K562 (cell line): ENCODE results near the gene EDARADD. TPM values are rescaled to one million over a fixed set of nuclear protein-coding genes. Genes with fewer than 3 reads are reported as not detected.

Experiments used
- ATAC-seq: fragments of 200-7000 bp; cut with Tn5 transposase; 3 replicates; pipeline ENCODE4 v1.9.1; 2020; ENCODE audit warnings: moderate library complexity
- BruUV-seq: library from RNA; stranded (reverse); fragments of 400-500 nt; replicated peaks from 2 replicates; lab custom pipeline; 2021; lab: Mats Ljungman, UMichigan
- CTCF ChIA-PET: fragments of 300-600 bp; formaldehyde crosslinking; extraction: SDS; loops from one replicate; lab custom pipeline; 2021; ENCODE audit warnings: low intra/inter-chr PET ratio; lab: Yijun Ruan, JAX
- POLR2A ChIA-PET: fragments of 300-600, 350-650 bp; sonication (Branson Sonifier 250); formaldehyde crosslinking; extraction: SDS; loops from one replicate; lab custom pipeline; 2021; ENCODE audit warnings: antibody characterized with exemption, inconsistent platforms; lab: Yijun Ruan, JAX
- DNase-seq, 4 experiments: peaks; one replicate each; pipeline versions ENCODE4 v3.0.0 to v3.0.0-alpha.2; 2011 to 2018; ENCODE audit warnings: low spot score in 3 of 4, mixed read lengths in 3 of 4; ENCODE audit errors: extremely low read depth in 1 of 4
- FAIRE-seq: peaks from 2 replicates; lab custom pipeline; 2011; peaks lifted over from hg19 to GRCh38; lab: Jason Lieb, UNC
- H2AFZ ChIP-seq: 2 replicates; pipeline ENCODE4 v1.6.0; 2011; ENCODE audit warnings: low read depth, low read length, control low read depth, inconsistent platforms
- H3K27ac ChIP-seq: fragments of 200-600 bp; 3 replicates; pipeline ENCODE4 v1.8.0; 2011; ENCODE audit warnings: low read depth, mild to moderate bottlenecking, control low read depth, inconsistent platforms, low read length, moderate library complexity, mixed read lengths; ENCODE audit errors: extremely low read depth
- H3K27me3 ChIP-seq, 2 experiments: fragments of 300-600 bp in 1 of 2; 2 replicates in 1 of 2; 3 replicates in 1 of 2; pipeline versions ENCODE4 v1.6.0 to v1.8.0; 2011; ENCODE audit warnings: inconsistent platforms in 2 of 2, low read length in 2 of 2, mild to moderate bottlenecking in 1 of 2, mixed read lengths in 1 of 2, moderate library complexity in 1 of 2; ENCODE audit not compliant: control insufficient read depth in 2 of 2, insufficient read depth in 2 of 2
- H3K36me3 ChIP-seq: fragments of 300-600 bp; 3 replicates; pipeline ENCODE4 v1.8.0; 2011; ENCODE audit warnings: mild to moderate bottlenecking, low read length, inconsistent platforms; ENCODE audit not compliant: control insufficient read depth, insufficient read depth
- H3K4me1 ChIP-seq, 2 experiments: fragments of 200-600 bp in 1 of 2; replicated peaks in 1 of 2; 2 replicates in 1 of 2; 3 replicates in 1 of 2; pipeline versions ENCODE4 v1.5.1 to v1.8.0; 2011; ENCODE audit warnings: inconsistent platforms in 2 of 2, low read length in 2 of 2, mild to moderate bottlenecking in 1 of 2, mixed read lengths in 1 of 2, moderate library complexity in 1 of 2; ENCODE audit not compliant: control insufficient read depth in 2 of 2, insufficient read depth in 2 of 2
- H3K4me2 ChIP-seq: 2 replicates; pipeline ENCODE4 v1.6.1; 2011; ENCODE audit warnings: low read length, control low read depth, inconsistent platforms, mixed read lengths; ENCODE audit not compliant: insufficient read depth
- H3K4me3 ChIP-seq: fragments of 200-600 bp; sonication (generic), shearing (Covaris generic); 2 replicates; pipeline ENCODE4 v1.5.1; 2016; ENCODE audit warnings: control low read depth, inconsistent platforms
- H3K79me2 ChIP-seq: fragments of 200-600 bp; 3 replicates; pipeline ENCODE4 v1.8.0; 2011; ENCODE audit warnings: low read length, inconsistent platforms; ENCODE audit not compliant: control insufficient read depth, insufficient read depth
- H3K9ac ChIP-seq, 2 experiments: 2 replicates each; pipeline versions ENCODE4 v1.6.0 to v1.6.1; 2011; ENCODE audit warnings: low read depth in 2 of 2, low read length in 2 of 2, control low read depth in 1 of 2, inconsistent platforms in 1 of 2, mild to moderate bottlenecking in 1 of 2, mixed read lengths in 1 of 2; ENCODE audit not compliant: insufficient read depth in 1 of 2
- H3K9me1 ChIP-seq: one replicate; pipeline ENCODE4 v1.6.0; 2011; ENCODE audit warnings: inconsistent platforms, mild to moderate bottlenecking, low read length, moderate library complexity; ENCODE audit not compliant: control insufficient read depth, insufficient read depth
- H3K9me3 ChIP-seq: replicated peaks from 2 replicates; pipeline ENCODE4 v1.5.1; 2011; ENCODE audit warnings: low read depth, low read length, inconsistent platforms; ENCODE audit not compliant: control insufficient read depth, insufficient read depth
- H4K20me1 ChIP-seq: replicated peaks from 2 replicates; pipeline ENCODE4 v1.6.1; 2011; ENCODE audit warnings: low read length, inconsistent platforms, mixed read lengths; ENCODE audit not compliant: control insufficient read depth, insufficient read depth
- CBFA2T3 ChIP-seq: fragments of 450-650 bp; IDR thresholded peaks from 2 replicates; pipeline ENCODE4 v1.6.1; 2017
- CBX8 ChIP-seq: fragments of 200-600 bp; sonication (generic); IDR thresholded peaks from 2 replicates; pipeline ENCODE4 v1.6.1; 2012; ENCODE audit warnings: borderline replicate concordance, mixed run types, low read depth, mild to moderate bottlenecking, moderate library complexity, mixed read lengths, low read length, control low read depth, inconsistent platforms; ENCODE audit not compliant: poor library complexity, severe bottlenecking; ENCODE audit errors: extremely low read depth
- HLTF ChIP-seq: fragments of 450-650 bp; IDR thresholded peaks from 2 replicates; pipeline ENCODE4 v1.6.1; 2016
- HOXB6 ChIP-seq: fragments of 250-450 bp; sonication (Bioruptor Pico); IDR thresholded peaks from 2 replicates; pipeline ENCODE4 v1.5.1; 2022; ENCODE audit warnings: mild to moderate bottlenecking, borderline replicate concordance
- NFIC ChIP-seq: fragments of 450-650 bp; IDR thresholded peaks from 2 replicates; pipeline ENCODE4 v1.6.1; 2017; ENCODE audit warnings: mild to moderate bottlenecking, inconsistent platforms
- RNF2 ChIP-seq: sonication (generic); IDR thresholded peaks from 2 replicates; pipeline ENCODE4 v1.6.1; 2016
- ZC3H4 ChIP-seq: sonication (generic); formaldehyde crosslinking; IDR thresholded peaks from 2 replicates; pipeline ENCODE4 v1.9.0; 2021; ENCODE audit warnings: missing genetic modification reagents, borderline replicate concordance
- ZNF57 ChIP-seq: fragments of 450-650 bp; formaldehyde crosslinking; IDR thresholded peaks from 2 replicates; pipeline ENCODE4 v1.4.0; 2020; ENCODE audit warnings: mild to moderate bottlenecking, moderate library complexity
- WGBS: fragments of 100-300 bp; shearing (Covaris generic); methylation state at CpG from one replicate; pipeline ENCODE4 v1.1.6; 2016; ENCODE audit warnings: low coverage, mixed read lengths; ENCODE audit not compliant: insufficient coverage; ENCODE audit errors: missing lambda C conversion rate; 5-methylcytosine and 5-hydroxymethylcytosine counted together
- in situ Hi-C: fragments of 300-500 bp; cut with MboI; formaldehyde crosslinking; loops from 4 replicates; pipeline ENCODE4 v1.15.0; 2018; ENCODE audit warnings: inconsistent platforms, mixed read lengths
- intact Hi-C: fragments of 100-400 bp; cut with micrococcal nuclease; formaldehyde crosslinking; loops from 2 replicates; pipeline ENCODE4 v1.14.2; 2022
- polyA plus RNA-seq, 8 experiments: library from polyadenylated mRNA; depleted of rRNA in 4 of 8; stranded (reverse) in 5 of 8; unstranded in 3 of 8; fragments of >200 nt; fragmentation: Nextera tagmentation in 2 of 8; fragmentation: Illumina TruSeq in 1 of 8; extraction: Ambion mirVana in 2 of 8; extraction: Trizol in 1 of 8; gene quantifications; 2 replicates each; pipeline versions ENCODE4 v1.2.1 to v1.2.3, GENCODE V29; 2011 to 2014; ENCODE audit warnings: inconsistent platforms in 1 of 8, missing spikeins in 1 of 8
- total RNA-seq, 7 experiments: library from RNA; depleted of rRNA in 6 of 7; stranded (reverse); fragments of >200 nt in 6 of 7; fragmentation: Illumina TruSeq in 2 of 7; extraction: Trizol in 2 of 7; gene quantifications; 2 replicates each; pipeline versions ENCODE4 v1.2.1 to v1.2.3, GENCODE V29; 2011 to 2021; ENCODE audit warnings: low replicate concordance in 1 of 7
- TF ChIP-seq, protein P1 (sequence below): IDR thresholded peaks from 3 replicates; pipeline ENCODE4 v1.6.1; 2011; ENCODE audit warnings: borderline replicate concordance, mild to moderate bottlenecking; ENCODE audit not compliant: insufficient read length, insufficient read depth

EDARADD gene
- total and polyA plus RNA-seq, 9 of the 15 experiments (the other 6 are each of a cell fraction or from before 2014, with no cell fraction given): 0.46 to 32.4 (median 20.6) TPM

DNA sequence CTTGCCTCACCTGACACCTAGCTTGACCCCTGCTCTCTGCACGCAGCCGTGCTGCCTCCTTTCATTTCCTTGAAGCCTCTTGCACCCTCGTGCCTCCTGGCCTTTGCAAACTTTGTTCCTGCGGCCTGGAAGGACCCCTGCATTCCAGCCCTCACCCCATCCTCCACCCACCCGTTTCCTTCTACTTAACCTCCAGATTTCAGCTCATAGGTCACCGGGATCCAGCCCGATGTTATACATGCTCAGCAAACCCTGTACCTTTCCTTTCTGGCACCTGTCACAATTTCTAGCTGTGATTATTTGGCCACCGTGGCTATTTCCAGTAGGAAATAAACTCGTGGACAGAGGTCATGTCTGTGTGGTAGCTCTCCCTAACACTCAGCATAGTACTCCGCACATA lies 4.5 kb downstream of the EDARADD start:
- ATAC-seq (no peak), FAIRE-seq (no peak), DNase-seq (no peak)
- Histone ChIP-seq H3K36me3 (peaks cover 15% of the 10 kb centered on the region; the same call in 1 of the 3 replicates), H3K9me3 (no peaks in the 10 kb centered on the region), H3K9me1 (no peaks in the 10 kb centered on the region), H3K4me3 (no peak overlapping the region), H3K79me2 (peaks cover 50% of the 10 kb centered on the region), H2AFZ (no peak overlapping the region), H4K20me1 (no peaks in the 10 kb centered on the region; the same call in 1 of the 2 replicates), H3K4me1 (peaks cover 22 to 33% of the 10 kb centered on the region in 2 experiments), H3K9ac (no peak overlapping the region), H3K4me2 (no peak overlapping the region), H3K27me3 (no peaks in the 10 kb centered on the region), H3K27ac (no peak overlapping the region)
- ChIA-PET CTCF (no interaction called here), POLR2A (interaction anchor here (1.0 to 7.8 kb wide), 3 partner anchors 10 to 191 kb away, joined by 3 to 47 read pairs (median 4); no protein-coding TSS in a partner anchor)
- no TSS peak for BruUV-seq
- TF ChIP-seq CBX8 (no peak), NFIC (no peak), RNF2 (no peak), HLTF (no peak), ZNF57 (CRISPR knock-in tag) (no peak), CBFA2T3 (no peak), HOXB6 (CRISPR knock-in tag) (no peak), ZC3H4 (CRISPR knock-in tag) (no peak)
- TF ChIP-seq, protein P1, sequence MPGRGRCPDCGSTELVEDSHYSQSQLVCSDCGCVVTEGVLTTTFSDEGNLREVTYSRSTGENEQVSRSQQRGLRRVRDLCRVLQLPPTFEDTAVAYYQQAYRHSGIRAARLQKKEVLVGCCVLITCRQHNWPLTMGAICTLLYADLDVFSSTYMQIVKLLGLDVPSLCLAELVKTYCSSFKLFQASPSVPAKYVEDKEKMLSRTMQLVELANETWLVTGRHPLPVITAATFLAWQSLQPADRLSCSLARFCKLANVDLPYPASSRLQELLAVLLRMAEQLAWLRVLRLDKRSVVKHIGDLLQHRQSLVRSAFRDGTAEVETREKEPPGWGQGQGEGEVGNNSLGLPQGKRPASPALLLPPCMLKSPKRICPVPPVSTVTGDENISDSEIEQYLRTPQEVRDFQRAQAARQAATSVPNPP: no peak
- 65% methylated on average over 10 of the region's 10 CpGs for WGBS
- in situ Hi-C loops (no loop called here), intact Hi-C loops (loop anchor here (5.0 kb wide), 1 partner anchor 116 kb away; the partner anchor contains the start of gene ERO1B)
